GM04503 (cell line): ENCODE results near the gene CAMLG.
"Not testable (repeated sequence)": the region's sequence is repeated elsewhere in the genome, so short reads cannot be mapped to it uniquely, and the experiment has no call there.

Experiments used
- DNase-seq: peaks from one replicate; pipeline ENCODE4 v3.0.0-alpha.2; 2012; ENCODE audit warnings: low read depth

The CAMLG gene

GRCh38 chr5:134738133-134738962 lies at the start of gene CAMLG:
TSS of gene CAMLG (plus strand) at chr5:134738548. CDS start at chr5:134738621, 73 bp downstream.
- peak; percentile 81 for DNase-seq

DNA sequence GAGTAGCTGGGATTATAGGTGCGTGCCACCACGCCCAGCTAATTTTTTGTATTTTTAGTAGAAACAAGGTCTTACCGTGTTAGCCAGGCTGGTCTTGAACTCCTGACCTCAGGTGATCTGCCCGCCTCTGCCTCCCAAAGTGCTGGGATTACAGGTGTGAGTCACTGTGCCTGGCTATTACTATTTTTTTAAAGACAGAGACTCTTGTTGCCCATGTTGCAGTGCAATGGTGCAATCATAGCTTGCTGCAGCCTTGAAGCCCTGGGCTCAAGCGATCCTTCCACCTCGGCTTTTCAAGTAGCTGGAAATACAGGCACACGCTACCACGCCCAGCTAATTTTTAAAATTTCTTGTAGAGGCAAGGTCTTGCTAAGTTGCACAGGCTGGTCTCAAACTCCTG lies 48.2 kb upstream of the CAMLG start:
- DNase-seq: not testable (repeated sequence)

DNA sequence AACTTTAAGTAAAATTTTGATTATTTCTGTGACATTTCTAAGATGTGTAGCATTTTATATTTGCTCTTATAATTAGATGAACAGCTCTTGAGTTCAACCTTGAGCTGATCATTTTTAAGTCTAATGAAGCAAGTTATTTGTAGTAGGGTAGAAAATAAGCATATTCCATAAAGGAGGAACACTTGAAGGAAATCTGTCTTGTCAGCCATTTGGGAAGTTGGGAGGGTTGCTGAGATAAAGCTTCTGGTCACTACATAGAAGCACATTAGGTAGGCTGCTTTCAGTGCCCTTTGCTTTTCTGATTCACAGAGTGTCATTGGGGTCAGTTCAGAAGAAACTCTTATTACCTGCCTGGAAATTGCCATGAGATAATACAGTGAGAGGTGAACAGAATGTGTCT lies 45.6 kb upstream of the CAMLG start:
- DNase-seq: no peak

- DNase-seq: no peak
Measured at GRCh38 chr5:134708301-134708700, 30.0 kb upstream of the CAMLG start.

- no peak for DNase-seq
Measured at GRCh38 chr5:134714120-134714519, 24.2 kb upstream of the CAMLG start.

DNA sequence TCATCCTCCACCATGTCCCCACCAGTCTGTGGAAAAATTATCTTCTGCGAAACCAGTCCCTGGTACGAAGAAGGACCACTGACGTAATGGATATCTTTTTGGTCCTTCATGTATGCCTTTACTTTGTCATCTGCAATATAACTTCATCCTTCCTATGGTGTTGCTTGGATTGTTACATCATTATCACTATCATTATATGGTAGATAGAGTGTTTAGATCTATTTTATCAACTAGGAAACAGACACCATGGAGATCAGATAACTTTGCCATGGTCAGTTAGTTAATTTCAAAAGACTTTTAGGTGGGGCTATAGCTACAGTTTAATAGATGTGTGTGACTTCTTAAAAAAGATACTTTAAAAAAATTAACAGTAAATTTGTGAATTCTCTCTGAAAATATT lies 23.8 kb upstream of the CAMLG start:
- DNase-seq: no peak

- DNase-seq: not testable (repeated sequence)
Measured at GRCh38 chr5:134715466-134715865, 22.9 kb upstream of the CAMLG start.

GRCh38 chr5:134724872-134725271 lies 13.5 kb upstream of the CAMLG start:
- no peak for DNase-seq

- DNase-seq: no peak
Measured at GRCh38 chr5:134732819-134733218, 5.5 kb upstream of the CAMLG start.

GRCh38 chr5:134735243-134735642 lies 3.1 kb upstream of the CAMLG start:
- no peak for DNase-seq

DNA sequence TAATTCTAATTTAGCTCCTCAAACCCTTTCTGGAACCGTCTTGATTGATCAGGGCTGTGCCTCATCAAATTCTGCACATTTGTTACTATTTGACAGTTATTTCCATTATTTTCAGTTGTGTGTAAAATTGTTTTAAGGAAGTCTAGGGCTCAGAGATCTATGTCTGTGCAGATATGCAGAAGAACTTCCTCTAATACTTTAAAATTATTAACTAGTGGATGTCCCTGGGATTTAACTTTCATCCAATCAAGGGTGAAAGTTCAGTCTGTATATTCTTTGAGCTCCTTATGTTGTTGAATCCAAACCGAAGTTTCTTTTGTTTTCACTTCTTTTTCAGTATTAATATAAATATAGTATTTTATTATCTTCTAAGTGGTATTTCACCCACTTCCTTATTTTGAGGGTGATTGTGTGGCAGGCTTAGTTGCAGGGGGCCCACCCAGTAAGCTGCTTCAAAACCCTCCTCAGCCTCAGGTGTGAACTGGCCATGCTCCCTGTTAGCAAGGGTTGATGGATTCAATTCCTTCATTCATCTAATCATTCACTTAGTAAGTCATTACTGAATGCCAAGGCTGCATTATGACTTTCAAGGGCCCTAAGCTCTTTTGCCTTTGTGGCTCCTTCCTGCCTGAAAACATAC lies 2.1 kb upstream of the CAMLG start:
- DNase-seq: no peak

DNA sequence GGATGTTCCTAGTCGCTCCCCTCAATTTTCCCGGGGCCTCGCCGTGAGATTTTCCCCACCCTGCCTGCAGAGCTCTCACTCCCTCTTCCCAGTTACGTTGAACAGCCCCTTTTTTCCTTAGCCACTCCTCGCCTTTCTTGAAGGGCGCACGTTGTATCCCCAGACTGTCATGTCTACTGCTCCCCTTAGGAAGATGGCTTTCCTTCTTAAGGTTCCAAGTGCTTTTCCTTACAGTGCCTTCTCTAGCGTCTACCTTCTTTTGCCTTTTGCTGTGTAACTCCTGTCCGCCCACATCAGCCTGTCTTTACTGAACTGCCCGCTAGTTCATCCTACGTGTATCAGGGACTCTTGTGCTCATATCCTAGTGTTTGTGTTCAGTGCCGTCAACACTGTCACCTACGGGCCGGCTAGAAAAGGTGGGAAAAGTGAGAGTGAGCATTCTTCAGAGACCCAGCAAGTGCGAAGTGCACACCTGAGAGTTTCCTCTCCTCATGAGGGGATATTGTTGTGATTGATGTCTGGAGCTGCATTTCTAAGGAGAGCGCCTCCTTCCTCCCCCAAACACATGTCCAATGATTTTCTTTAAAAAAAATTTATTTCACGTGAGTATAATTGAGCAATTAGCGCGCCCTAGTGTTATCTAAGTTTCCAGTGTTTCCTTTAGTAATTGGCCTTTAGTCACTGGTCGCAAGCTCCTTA lies 764 bp downstream of the CAMLG start:
- peak; percentile 16 for DNase-seq

- no peak for DNase-seq
Measured at GRCh38 chr5:134741052-134741451, 2.7 kb downstream of the CAMLG start.

GRCh38 chr5:134742134-134742533 lies 3.8 kb downstream of the CAMLG start:
- DNase-seq: no peak

GRCh38 chr5:134749415-134749814 lies 11.1 kb downstream of the CAMLG start:
- no peak for DNase-seq

GRCh38 chr5:134758176-134758503 lies 19.8 kb downstream of the CAMLG start:
- DNase-seq: no peak

DNA sequence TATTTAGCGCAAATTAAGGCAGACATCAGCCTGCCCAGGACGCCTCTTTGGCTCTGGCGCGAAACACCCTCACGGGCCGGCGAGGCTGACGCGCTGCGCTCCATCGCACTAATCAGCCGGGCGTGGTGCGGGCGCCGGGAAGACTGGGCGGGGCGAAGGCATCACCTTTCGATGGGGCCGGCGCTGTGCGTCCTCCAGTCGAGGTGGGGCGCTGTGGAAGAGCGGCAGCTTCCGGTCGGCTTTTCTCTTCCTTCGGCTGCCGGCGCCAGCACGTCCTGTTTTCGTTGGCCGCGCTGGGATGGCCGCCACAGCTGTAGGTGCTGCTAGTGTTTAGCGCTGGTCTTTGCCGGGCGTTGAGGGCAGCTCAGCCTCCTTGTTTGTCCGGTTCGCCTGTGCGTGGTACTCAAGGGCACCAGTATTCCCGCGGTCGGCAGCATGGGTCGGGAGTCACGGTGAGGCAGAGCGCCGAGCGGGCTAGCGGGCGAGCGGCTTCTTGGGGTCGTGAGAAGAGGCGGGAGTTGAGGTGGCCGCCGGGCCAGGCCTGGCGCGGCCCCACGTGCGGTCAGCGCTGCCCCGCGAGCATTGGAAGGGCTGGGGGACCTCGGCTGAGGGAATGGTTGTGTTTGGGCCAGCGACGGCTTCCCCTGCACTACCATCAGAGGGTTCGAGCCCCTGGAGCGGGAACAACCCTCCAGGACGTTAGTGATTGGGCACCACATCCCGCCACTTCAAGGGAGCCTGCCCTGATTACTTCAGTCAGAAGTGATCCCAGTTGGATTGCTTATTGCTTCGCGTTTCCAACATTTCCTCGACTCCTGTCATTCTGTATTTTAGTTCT lies 20.4 kb downstream of the CAMLG start, which contains the start of gene DDX46:
DDX46 (plus strand) TSS at position 276 of the 838 bp plus-strand sequence; CDS start at position 436, 160 bp downstream.
- peak; percentile 54 for DNase-seq

DNA sequence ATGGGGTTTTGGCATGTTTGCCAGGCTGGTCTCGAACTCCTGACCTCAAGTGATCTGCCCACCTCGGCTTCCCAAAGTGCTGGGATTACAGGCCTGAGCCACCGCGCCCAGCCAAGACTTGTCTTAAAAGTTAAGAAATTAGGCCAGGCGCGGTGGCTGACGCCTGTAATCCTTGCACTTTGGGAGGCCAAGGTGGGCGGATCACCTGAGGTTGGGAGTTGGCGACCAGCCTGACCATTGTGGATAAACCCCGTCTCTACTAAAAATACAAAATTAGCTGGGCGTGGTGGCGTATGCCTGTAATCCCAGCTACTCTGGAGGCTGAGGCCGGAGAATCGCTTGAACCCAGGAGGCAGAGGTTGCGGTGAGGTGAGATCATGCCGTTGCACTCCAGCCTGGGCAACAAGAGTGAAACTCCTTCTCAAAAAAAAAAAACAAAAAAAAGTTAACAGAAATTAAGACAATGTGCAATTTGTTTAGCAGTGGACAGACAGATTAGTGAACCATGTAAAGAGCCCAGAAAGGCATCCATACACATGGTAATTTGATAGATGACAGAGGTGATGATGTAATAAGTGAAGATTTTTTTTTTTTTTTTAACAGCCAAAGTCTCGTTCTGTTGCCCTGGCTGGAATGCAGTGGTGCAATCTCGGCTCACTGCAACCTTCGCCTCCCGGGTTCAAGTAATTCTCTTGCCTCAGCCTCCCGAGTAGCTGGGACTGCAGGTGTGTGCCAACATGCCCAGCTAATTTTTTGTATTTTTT lies 29.4 kb downstream of the CAMLG start:
- DNase-seq: not testable (repeated sequence)

DNA sequence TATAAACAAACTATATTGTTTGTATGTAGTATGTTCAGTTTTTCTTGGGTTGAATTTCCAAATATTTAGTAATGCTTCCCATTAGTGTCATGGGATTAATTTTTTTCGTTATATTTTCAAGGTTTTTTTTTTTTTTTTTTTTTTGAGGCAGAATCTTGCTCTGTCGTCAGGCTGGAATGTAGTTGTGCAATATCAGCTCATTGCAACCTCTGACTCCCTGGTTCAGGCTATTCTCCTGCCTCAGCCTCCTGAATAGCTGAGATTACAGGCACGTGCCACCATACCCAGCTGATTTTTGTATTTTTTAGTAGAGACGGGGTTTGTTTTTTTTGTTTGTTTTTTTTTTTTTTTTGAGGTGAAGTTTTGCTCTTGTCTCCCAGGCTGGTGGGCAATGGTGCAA lies 30.9 kb downstream of the CAMLG start:
- DNase-seq: no peak

GRCh38 chr5:134772461-134773125 lies 34.2 kb downstream of the CAMLG start:
- DNase-seq: no peak

GRCh38 chr5:134777366-134777765 lies 39.0 kb downstream of the CAMLG start:
- no peak for DNase-seq
